GM18517 (cell line): ENCODE measurements around the gene HS3ST3A1.
"Not testable (repeated sequence)": the region's sequence is repeated elsewhere in the genome, so short reads cannot be mapped to it uniquely, and the experiment has no call there.

ENCODE experiments used
- ATAC-seq: cut with Tn5 transposase; IDR thresholded peaks from one replicate; pipeline ENCODE4 v1.9.1; 2021; ENCODE audit warnings: mild to moderate bottlenecking, moderate library complexity; ENCODE audit not compliant: unreplicated experiment

HS3ST3A1 gene

GRCh38 chr17:13576661-13577526, 24.8 kb downstream of the HS3ST3A1 start:
- no peak for ATAC-seq

DNA sequence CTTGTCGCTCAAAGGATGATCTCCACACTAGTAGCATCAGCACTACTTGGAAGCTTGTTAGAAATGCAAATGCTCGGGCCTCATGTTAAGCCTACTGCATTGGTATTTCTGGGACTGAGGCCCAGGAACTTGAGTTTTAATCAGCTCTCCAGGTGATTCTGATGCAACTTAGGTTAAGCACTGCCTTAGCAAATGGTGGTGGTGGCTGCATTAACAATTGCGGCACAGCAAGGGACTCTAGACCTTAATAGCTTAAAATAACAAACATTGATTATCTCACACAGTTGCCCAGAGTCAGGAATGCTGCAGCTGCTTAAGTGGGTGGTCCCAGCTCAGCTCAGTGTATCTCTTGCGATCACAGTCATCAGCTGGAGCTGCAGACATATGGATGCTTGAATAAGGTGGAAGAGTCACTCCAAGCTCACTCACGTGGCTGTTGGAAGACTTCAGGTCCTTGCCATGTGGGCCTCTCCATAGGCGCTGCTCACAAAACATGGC, 25.8 kb downstream of the HS3ST3A1 start:
- ATAC-seq, result no peak

GRCh38 chr17:13575466-13575865, 26.3 kb downstream of the HS3ST3A1 start:
- ATAC-seq, result no peak

- no peak for ATAC-seq
Measured at GRCh38 chr17:13572581-13572980, 29.1 kb downstream of the HS3ST3A1 start.

DNA sequence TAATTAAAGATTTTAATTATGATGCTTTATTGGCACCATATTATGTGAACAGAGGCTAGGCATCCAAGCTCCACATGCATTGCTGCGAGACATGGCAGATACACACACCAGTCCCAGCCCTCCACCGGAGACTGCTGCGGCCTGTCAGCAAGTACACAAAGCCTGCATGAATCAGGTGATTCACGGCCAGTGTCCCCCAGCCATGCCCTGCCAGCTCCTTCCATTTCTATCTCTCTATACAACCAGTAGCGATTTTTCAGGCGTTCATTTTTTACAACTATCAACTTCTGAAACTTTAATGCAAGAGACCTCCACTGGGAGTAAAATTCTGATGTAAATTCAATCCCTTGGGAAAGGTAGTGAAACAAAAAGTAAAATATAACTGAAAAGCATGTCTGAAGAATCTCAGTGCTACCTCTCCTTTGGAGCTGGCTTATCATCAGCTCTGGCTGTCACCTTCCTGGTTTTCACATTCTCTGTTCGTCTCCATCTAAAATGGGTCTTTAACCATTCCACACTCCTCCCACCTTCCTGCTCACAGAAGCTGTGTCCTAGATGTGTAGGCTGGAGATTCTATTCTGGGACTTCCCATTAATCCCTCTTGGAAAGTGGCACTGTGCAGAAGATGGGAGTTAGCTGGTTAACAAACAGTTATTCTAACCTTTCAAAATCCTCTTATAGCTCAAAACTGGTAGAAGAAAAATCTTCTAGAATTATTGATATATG, 32.2 kb downstream of the HS3ST3A1 start:
- no peak for ATAC-seq

DNA sequence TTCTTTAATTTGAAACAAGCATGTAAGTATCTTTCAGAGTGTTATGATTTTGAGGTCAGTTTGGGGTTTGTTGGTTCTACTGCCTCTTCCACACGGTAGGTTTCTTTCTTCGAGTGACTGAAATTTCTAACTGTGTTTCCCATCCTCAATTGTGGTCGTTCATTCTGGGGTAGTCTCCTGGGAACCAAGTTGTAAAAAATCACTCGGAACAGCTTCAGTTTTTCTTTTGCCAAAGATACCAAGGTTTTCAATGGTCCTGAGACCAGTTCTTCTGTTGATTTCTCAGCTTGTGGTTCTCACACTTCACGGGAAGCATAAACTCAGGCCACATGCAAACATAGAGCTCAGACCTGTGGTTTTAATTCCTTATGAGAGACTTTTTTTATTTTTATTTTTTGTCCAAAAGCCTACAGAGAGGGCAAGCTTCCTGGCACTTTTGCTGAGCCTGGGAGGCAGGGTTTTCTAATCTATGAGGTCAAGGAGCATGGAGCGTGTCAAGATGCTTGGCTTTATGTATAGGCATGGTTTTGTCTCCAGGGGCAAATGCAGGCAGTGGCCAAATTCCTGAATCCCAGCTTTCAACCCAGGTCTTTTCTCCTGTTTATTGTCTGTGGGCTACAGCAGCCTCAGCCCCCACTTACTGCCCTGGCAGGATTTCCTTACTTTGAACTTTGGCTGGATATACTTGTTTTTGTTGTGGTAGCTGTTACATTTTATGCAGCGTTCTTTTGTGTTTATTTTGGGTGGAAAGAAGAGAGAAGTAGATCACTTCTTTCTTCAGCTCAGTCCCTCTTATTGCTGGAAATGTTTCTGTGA, 32.9 kb downstream of the HS3ST3A1 start:
- ATAC-seq, result no peak

DNA sequence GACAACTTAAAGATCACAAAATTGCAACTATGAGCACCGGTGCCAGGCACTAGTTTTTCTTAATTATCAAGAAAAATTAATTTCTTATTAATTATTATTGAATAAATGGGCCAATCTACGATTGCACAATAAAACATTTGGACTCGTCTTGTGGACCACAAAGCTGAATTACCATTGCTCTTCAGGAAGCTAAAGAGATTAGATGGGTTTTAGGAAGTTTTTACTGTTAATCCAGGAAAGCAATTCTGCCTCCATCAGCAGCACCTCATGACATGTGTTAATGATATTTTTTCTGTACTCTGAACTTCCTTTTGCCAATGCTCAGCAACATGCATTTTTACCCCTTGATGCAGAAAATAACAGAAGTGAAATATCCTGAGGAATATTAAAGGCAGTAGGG, 37.9 kb downstream of the HS3ST3A1 start:
- ATAC-seq, result no peak

DNA sequence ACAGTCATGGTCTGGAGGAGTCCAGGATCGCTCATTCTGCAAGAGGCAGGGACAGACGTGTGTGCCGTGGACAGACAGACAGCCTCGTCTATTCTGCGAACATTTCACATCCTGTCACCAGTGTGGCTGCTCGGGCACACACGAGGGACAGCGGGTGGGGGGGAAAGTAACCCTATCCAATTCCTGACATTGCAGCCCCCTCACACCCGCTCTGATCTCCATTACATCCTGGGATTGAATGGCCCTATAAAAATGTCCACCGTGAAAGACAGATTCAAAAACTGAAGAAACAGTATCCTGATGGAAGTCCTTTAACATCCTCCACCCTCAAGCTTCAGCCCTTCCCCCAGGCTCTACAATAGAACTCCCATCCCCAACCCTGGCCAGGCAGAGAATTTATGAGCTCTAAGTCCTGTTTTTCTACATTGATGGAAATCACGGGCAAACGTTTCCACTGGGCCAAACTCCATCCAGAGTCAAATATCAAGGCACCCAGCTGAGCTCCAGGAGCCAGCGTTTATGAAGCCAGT, 39.4 kb downstream of the HS3ST3A1 start:
- no peak for ATAC-seq

DNA sequence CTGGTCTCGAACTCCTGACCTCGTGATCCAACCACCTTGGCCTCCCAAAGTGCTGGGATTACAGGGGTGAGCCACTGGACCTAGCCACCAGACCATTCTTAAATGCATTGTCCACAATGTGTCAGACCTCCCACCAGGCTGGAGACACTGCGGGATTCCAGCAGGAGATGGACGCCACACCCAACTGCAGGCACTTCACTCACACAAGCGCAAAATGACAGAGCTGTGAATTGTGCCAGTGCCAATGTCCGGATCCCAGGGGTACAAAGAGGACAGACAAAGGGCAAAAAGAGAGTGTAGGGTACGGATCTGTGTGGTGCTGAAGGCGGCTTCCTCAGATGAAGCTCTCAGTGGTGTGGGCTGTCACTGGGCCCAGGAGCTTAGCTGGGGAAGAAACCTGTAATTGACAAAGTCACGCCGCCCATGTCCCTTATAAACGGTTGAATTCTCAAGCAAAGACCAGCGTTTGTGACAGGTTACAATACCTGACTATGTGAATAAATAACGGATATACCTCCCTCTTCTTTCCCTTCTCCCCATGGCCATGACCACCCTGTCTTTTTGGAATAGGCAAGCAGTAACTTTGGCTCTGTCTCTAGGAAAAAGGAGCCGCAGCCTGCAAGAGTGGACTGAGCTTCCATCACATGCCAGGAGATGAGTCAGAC, 40.0 kb downstream of the HS3ST3A1 start:
- ATAC-seq, result no peak

DNA sequence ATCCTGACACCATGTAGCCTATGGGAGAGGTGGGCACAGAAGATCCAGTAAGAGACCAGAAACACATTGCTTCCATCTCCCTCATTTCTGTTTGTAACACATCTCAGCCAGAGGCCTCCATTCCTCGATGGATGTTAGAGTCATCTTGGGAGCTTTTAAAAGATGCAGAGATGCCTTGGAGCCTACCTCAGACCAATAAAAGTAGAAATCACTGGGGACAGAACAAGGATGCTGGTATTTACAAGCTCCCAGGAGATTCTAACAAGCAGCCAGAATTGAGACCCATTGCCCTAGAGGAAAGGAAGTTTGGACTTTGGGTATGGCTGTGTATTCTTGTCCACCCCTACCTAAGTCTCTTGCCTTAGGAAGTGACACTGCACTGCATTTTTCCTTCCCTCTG, 40.8 kb downstream of the HS3ST3A1 start:
- ATAC-seq, result no peak

DNA sequence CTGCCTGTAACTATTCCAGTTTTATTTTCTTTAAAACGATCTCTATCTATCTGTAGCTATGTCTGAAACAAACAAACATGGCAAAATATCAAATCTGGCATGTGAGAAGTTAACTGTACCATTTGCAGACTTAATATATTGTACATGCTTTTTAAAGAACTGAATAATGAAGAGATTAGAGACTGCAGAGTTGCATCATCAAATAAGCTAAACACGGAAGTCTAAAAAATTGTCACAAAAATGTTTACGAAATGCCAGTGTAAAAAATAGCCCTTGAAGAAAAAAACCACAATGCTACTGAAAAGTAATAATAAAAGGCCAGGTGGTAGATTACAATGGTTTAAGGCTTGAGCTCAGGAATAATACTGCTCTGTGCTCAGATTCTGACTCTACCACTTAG, 43.1 kb downstream of the HS3ST3A1 start:
- no peak for ATAC-seq

DNA sequence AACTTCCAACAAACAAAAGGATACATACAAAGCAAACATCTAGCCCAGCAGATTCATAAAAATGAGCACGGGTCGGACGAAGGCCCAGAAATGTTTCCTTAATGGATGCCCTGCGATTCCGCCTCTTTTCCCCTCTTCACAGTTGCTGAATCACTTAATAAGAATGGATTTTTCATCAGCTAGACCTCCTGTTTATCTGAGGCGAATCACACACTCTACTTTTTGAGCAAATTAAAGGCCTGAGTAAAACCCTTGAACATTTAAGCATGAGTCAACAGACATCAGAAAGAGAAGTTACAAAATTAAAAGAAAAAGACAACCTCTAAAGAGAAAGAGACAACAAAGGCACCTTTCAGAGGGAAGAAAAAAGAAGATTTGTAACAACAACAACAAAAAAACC, 44.7 kb downstream of the HS3ST3A1 start:
- no peak for ATAC-seq

- ATAC-seq, result no peak
Measured at GRCh38 chr17:13554231-13554630, 47.5 kb downstream of the HS3ST3A1 start.

DNA sequence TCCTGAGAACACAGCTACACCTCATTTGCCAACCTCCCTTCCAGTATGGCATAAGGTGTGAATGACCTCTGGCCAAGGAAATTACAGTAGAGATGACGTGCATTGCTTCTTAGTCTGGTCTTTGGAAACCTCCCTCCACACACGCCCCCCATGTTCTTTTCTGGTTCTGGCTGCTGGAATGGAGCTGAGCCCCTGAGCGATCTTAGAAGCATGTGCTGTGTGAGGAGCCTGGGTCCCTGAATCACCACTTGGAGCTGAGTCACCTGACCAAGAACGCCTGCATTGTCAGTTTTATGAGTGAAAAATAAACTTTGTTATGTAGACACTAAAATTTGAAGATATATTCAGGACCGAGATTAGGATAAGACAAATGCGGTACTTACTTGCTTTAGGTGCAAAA, 51.4 kb downstream of the HS3ST3A1 start:
- ATAC-seq, result no peak

DNA sequence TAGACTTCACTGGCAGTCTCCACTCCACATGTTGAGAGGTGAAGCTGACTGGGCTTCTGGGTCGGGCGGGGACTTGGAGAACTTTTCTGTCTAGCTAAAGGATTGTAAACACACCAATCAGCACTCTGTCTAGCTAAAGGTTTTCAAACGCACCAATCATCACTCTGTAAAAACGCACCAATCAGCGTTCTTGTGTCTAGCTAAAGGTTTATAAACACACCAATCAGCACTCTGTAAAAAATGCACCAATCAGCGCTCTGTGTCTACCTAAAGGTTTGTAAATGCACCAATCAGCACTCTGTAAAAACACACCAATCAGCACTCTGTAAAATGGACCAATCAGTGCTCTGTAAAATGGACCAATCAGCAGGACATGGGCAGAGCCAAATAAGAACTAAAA, 53.2 kb downstream of the HS3ST3A1 start:
- not testable (repeated sequence) for ATAC-seq

GRCh38 chr17:13546851-13547250, 54.9 kb downstream of the HS3ST3A1 start:
- ATAC-seq, result no peak

DNA sequence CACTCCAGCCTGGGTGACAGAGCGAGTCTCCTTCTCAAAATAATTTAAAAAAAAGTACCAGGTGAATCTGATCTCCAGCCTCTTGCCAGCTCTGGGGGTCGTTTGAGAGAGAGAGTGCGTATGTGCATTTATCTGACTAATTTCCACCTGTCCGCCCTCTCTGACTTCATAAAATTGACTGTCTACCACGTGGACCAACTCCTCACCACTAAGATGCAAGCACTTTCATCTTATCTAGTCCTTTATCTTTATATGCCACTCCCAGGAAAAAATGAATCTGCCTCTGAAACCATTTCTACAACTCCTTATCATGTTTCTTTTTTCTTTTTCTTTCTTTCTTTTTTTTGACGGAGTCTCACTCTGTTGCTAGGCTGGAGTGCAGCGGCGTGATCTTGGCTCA, 55.8 kb downstream of the HS3ST3A1 start:
- no peak for ATAC-seq

- no peak for ATAC-seq
Measured at GRCh38 chr17:13544765-13545164, 57.0 kb downstream of the HS3ST3A1 start.

GRCh38 chr17:13544292-13544691, 57.4 kb downstream of the HS3ST3A1 start:
- no peak for ATAC-seq

- no peak for ATAC-seq
Measured at GRCh38 chr17:13542636-13543035, 59.1 kb downstream of the HS3ST3A1 start.
